ENCODE measurements around the gene GNB4. TPM values are rescaled to one million over a fixed set of nuclear protein-coding genes. Genes with fewer than 3 reads are reported as not detected.

Gene GNB4
- total and polyA plus RNA-seq, 9 of the 15 experiments (the other 6 are each of a cell fraction or from before 2014, with no cell fraction given) = 6.8 to 36.7 (median 21.4) TPM

- TF ChIP-seq ARID4B (CRISPR knock-in tag; IDR thresholded peaks at IDR 0.05) (no peak), ZNF384 (IDR thresholded peaks at IDR 0.05; ENCODE audit: low read depth, low read length) (peak; percentile 63), ZNF23 (CRISPR knock-in tag; IDR thresholded peaks at IDR 0.05) (no peak), FOXJ2 (tag; IDR thresholded peaks at IDR 0.05) (peak; percentile 77), CC2D1A (IDR thresholded peaks at IDR 0.05) (peak; percentile 95; the same call in 1 of the 2 replicates), JUN (IDR thresholded peaks at IDR 0.05; ENCODE audit: borderline replicate concordance, low read depth, low read length) (0 out of 2 replicates have a peak, but pooled peaks have one; percentile 56), JUN (CRISPR knock-in tag; IDR thresholded peaks at IDR 0.05; ENCODE audit: borderline replicate concordance) (no peak), E2F5 (CRISPR knock-in tag; IDR thresholded peaks at IDR 0.05) (no peak), HDAC2 (IDR thresholded peaks at IDR 0.05) (no peak), ZBTB1 (CRISPR knock-in tag; IDR thresholded peaks at IDR 0.05; ENCODE audit: borderline replicate concordance, low read depth) (no peak), EZH2 (IDR thresholded peaks at IDR 0.05; ENCODE audit: borderline replicate concordance, low read depth, low read length) (no peak; the same call in 1 of the 2 replicates), JUND (IDR thresholded peaks at IDR 0.05; ENCODE audit: borderline replicate concordance, low read depth, low read length) (peak; percentile 88), JUND (tag; IDR thresholded peaks at IDR 0.05; ENCODE audit: borderline replicate concordance, low read depth, low read length) (peak; percentile 60; the same call in 2 of the 3 replicates)
Measured at GRCh38 chr3:179375091-179375999, 75.9 kb downstream of the GNB4 start (continued).

Measured in K562 (cell line).